Neuronal stem cell (in vitro differentiated cells): ENCODE measurements around the gene FER.

Experiments used
- DNase-seq: peaks from one replicate; pipeline ENCODE4 v3.0.0-alpha.2; 2013; ENCODE audit warnings: low spot score
- H2AFZ ChIP-seq: one replicate; pipeline ENCODE4 v1.6.1; 2013; ENCODE audit warnings: mild to moderate bottlenecking, low read length, inconsistent platforms
- H2AK5ac ChIP-seq: 2 replicates; pipeline ENCODE4 v1.6.1; 2013; ENCODE audit warnings: low read depth, mild to moderate bottlenecking, inconsistent platforms, low read length, moderate library complexity, mixed read lengths
- H2BK120ac ChIP-seq: 2 replicates; pipeline ENCODE4 v1.6.1; 2013; ENCODE audit warnings: low read depth, mild to moderate bottlenecking, inconsistent platforms, low read length, moderate library complexity, mixed read lengths
- H2BK12ac ChIP-seq: one replicate; pipeline ENCODE4 v1.6.1; 2013; ENCODE audit warnings: low read length, inconsistent platforms
- H2BK15ac ChIP-seq: 2 replicates; pipeline ENCODE4 v1.6.1; 2013; ENCODE audit warnings: mild to moderate bottlenecking, low read length, inconsistent platforms, mixed read lengths
- H2BK5ac ChIP-seq: one replicate; pipeline ENCODE4 v1.6.1; 2013; ENCODE audit warnings: inconsistent platforms, mild to moderate bottlenecking, low read length, moderate library complexity
- H3K14ac ChIP-seq: one replicate; pipeline ENCODE4 v1.6.1; 2013; ENCODE audit warnings: low read length, inconsistent platforms
- H3K18ac ChIP-seq: 2 replicates; pipeline ENCODE4 v1.6.1; 2013; ENCODE audit warnings: low read length, inconsistent platforms
- H3K23ac ChIP-seq: 2 replicates; pipeline ENCODE4 v1.6.1; 2013; ENCODE audit warnings: low read depth, mild to moderate bottlenecking, mixed read lengths, low read length, inconsistent platforms; ENCODE audit not compliant: poor library complexity
- H3K27ac ChIP-seq: replicated peaks from 3 replicates; pipeline ENCODE4 v1.5.1; 2013; ENCODE audit warnings: low read length, inconsistent platforms
- H3K27me3 ChIP-seq, 3 experiments: 2 replicates each; pipeline ENCODE4 v1.6.1; 2013; ENCODE audit warnings: low read length in 3 of 3, mild to moderate bottlenecking in 2 of 3, inconsistent platforms in 1 of 3, low read depth in 1 of 3, mixed read lengths in 1 of 3, moderate library complexity in 1 of 3; ENCODE audit not compliant: control insufficient read depth in 3 of 3, insufficient read depth in 3 of 3
- H3K36me3 ChIP-seq, 2 donors: replicated peaks in 1 of 2; 2 replicates each; pipeline ENCODE4 v1.6.1; 2013; ENCODE audit warnings: low read length in 2 of 2; ENCODE audit not compliant: control insufficient read depth in 2 of 2, insufficient read depth in 2 of 2
- H3K4ac ChIP-seq: 2 replicates; pipeline ENCODE4 v1.6.1; 2013; ENCODE audit warnings: inconsistent platforms, mild to moderate bottlenecking, low read length, moderate library complexity
- H3K4me1 ChIP-seq, 2 donors: 1 replicate in 1 of 2; 2 replicates in 1 of 2; pipeline ENCODE4 v1.6.1; 2013; ENCODE audit warnings: low read length in 2 of 2, low read depth in 1 of 2; ENCODE audit not compliant: control insufficient read depth in 2 of 2, insufficient read depth in 1 of 2
- H3K4me2 ChIP-seq: one replicate; pipeline ENCODE4 v1.6.1; 2013; ENCODE audit warnings: mild to moderate bottlenecking, low read length, inconsistent platforms; ENCODE audit not compliant: insufficient read depth, poor library complexity, severe bottlenecking
- H3K4me3 ChIP-seq, 2 donors: 2 replicates each; pipeline ENCODE4 v1.5.1; 2013; ENCODE audit warnings: low read length in 2 of 2, mild to moderate bottlenecking in 2 of 2, inconsistent platforms in 1 of 2, moderate library complexity in 1 of 2
- H3K79me1 ChIP-seq: one replicate; pipeline ENCODE4 v1.6.1; 2013; ENCODE audit warnings: low read depth, mild to moderate bottlenecking, inconsistent platforms, low read length, moderate library complexity
- H3K9ac ChIP-seq: one replicate; pipeline ENCODE4 v1.6.1; 2013; ENCODE audit warnings: mild to moderate bottlenecking, low read depth, low read length, inconsistent platforms; ENCODE audit not compliant: poor library complexity
- H3K9me3 ChIP-seq, 2 donors: replicated peaks in 1 of 2; 2 replicates each; pipeline versions ENCODE3 to v1.6.1; 2013; ENCODE audit warnings: low read length in 2 of 2, mild to moderate bottlenecking in 2 of 2, inconsistent platforms in 1 of 2, low read depth in 1 of 2, mixed read lengths in 1 of 2, moderate library complexity in 1 of 2; ENCODE audit not compliant: control insufficient read depth in 2 of 2, insufficient read depth in 1 of 2
- H4K8ac ChIP-seq: one replicate; pipeline ENCODE4 v1.6.1; 2013; ENCODE audit warnings: low read depth, mild to moderate bottlenecking, inconsistent platforms, low read length, moderate library complexity
- H4K91ac ChIP-seq: one replicate; pipeline ENCODE4 v1.6.1; 2013; ENCODE audit warnings: low read length, low read depth, mild to moderate bottlenecking, inconsistent platforms; ENCODE audit not compliant: poor library complexity
- WGBS, 2 donors: extraction: QIAGEN DNeasy Blood & Tissue Kit; methylation state at CpG; one replicate each; pipeline ENCODE4 v1.1.7; 2013; ENCODE audit warnings: missing lambda C conversion rate in 2 of 2, mixed read lengths in 1 of 2; ENCODE audit not compliant: insufficient read length in 2 of 2, insufficient replicate concordance in 1 of 2; ENCODE audit errors: extremely low coverage in 2 of 2; 5-methylcytosine and 5-hydroxymethylcytosine counted together

Gene FER

GRCh38 chr5:109160468-109160867 lies 412.8 kb downstream of the FER start:
- no peak overlapping the region for H3K14ac ChIP-seq
- no peak overlapping the region for H3K18ac ChIP-seq
- H3K36me3 ChIP-seq = peaks cover 0 to 1% of the 10 kb centered on the region in 2 donors
- no peak overlapping the region for H3K23ac ChIP-seq
- no peak overlapping the region for H3K27ac ChIP-seq
- no peak overlapping the region for H4K8ac ChIP-seq
- H3K4ac ChIP-seq = no peak overlapping the region
- no peak overlapping the region for H3K4me3 ChIP-seq
- H2BK5ac ChIP-seq = no peak overlapping the region
- WGBS, 2 donors = no CpG with 5 or more reads among the region's 3 CpGs
- H3K9ac ChIP-seq = no peak overlapping the region
- H2BK120ac ChIP-seq = no peak overlapping the region
- H2BK12ac ChIP-seq = no peak overlapping the region
- H3K4me2 ChIP-seq = no peak overlapping the region
- no peak overlapping the region for H2BK15ac ChIP-seq
- H3K9me3 ChIP-seq = no peaks in the 10 kb centered on the region
- no peak overlapping the region for H2AK5ac ChIP-seq
- H3K27me3 ChIP-seq = peaks cover 0 to 2% (median 0%) of the 10 kb centered on the region in 3 experiments
- no peak for DNase-seq
- no peak overlapping the region for H4K91ac ChIP-seq
- no peak overlapping the region for H2AFZ ChIP-seq
- H3K4me1 ChIP-seq = no peaks in the 10 kb centered on the region
- H3K79me1 ChIP-seq = no peaks in the 10 kb centered on the region

- Histone ChIP-seq H2BK15ac (no peak overlapping the region), H3K79me1 (no peaks in the 10 kb centered on the region), H3K27me3 (peaks cover 0 to 2% (median 0%) of the 10 kb centered on the region in 3 experiments), H2BK5ac (no peak overlapping the region), H4K8ac (no peak overlapping the region), H3K4me1 (no peaks in the 10 kb centered on the region), H3K9me3 (no peaks in the 10 kb centered on the region), H4K91ac (no peak overlapping the region), H3K18ac (no peak overlapping the region), H3K14ac (no peak overlapping the region), H3K27ac (no peak overlapping the region), H3K36me3 (peaks cover 0 to 1% of the 10 kb centered on the region in 2 donors), H2AK5ac (no peak overlapping the region), H2BK12ac (no peak overlapping the region), H3K4ac (no peak overlapping the region), H2AFZ (no peak overlapping the region), H3K23ac (no peak overlapping the region), H2BK120ac (no peak overlapping the region), H3K9ac (no peak overlapping the region), H3K4me2 (no peak overlapping the region), H3K4me3 (no peak overlapping the region)
- DNase-seq = no peak
- no CpG with 5 or more reads among the region's 4 CpGs for WGBS, 2 donors
Observed at GRCh38 chr5:109161914-109162683, 414.4 kb downstream of the FER start.

GRCh38 chr5:109163336-109163735 lies 415.6 kb downstream of the FER start:
- Histone ChIP-seq H4K8ac (no peak overlapping the region), H2AFZ (no peak overlapping the region), H3K23ac (no peak overlapping the region), H2BK15ac (no peak overlapping the region), H3K36me3 (peaks cover 0 to 1% of the 10 kb centered on the region in 2 donors), H3K4me2 (no peak overlapping the region), H3K9ac (no peak overlapping the region), H2AK5ac (no peak overlapping the region), H2BK5ac (no peak overlapping the region), H3K18ac (no peak overlapping the region), H3K4ac (no peak overlapping the region), H3K27ac (no peak overlapping the region), H4K91ac (no peak overlapping the region), H2BK120ac (no peak overlapping the region), H2BK12ac (no peak overlapping the region), H3K9me3 (no peaks in the 10 kb centered on the region), H3K79me1 (no peaks in the 10 kb centered on the region), H3K27me3 (peaks cover 0 to 2% (median 0%) of the 10 kb centered on the region in 3 experiments), H3K4me1 (peaks cover 2 to 4% of the 10 kb centered on the region in 2 donors), H3K14ac (no peak overlapping the region), H3K4me3 (no peak overlapping the region)
- DNase-seq = no peak
- no CpG with 5 or more reads among the region's 4 CpGs for WGBS, 2 donors

GRCh38 chr5:109164001-109164400 lies 416.3 kb downstream of the FER start:
- Histone ChIP-seq H3K27ac (no peak overlapping the region), H3K4ac (no peak overlapping the region), H3K9ac (no peak overlapping the region), H3K23ac (no peak overlapping the region), H2AK5ac (no peak overlapping the region), H3K9me3 (no peaks in the 10 kb centered on the region), H2BK120ac (no peak overlapping the region), H3K79me1 (no peaks in the 10 kb centered on the region), H2AFZ (no peak overlapping the region), H4K8ac (no peak overlapping the region), H3K27me3 (peaks cover 0 to 2% (median 0%) of the 10 kb centered on the region in 3 experiments), H3K4me3 (no peak overlapping the region), H2BK15ac (no peak overlapping the region), H3K36me3 (peaks cover 0 to 1% of the 10 kb centered on the region in 2 donors), H3K18ac (no peak overlapping the region), H3K4me2 (no peak overlapping the region), H2BK12ac (no peak overlapping the region), H3K4me1 (peaks cover 2 to 6% of the 10 kb centered on the region in 2 donors), H4K91ac (no peak overlapping the region), H3K14ac (no peak overlapping the region), H2BK5ac (no peak overlapping the region)
- WGBS, 2 donors = no CpG with 5 or more reads among the region's 2 CpGs
- DNase-seq = no peak
